ENCODE measurements around the gene NR0B2.

- TF ChIP-seq POLR2AphosphoS5 (IDR thresholded peaks at IDR 0.05; ENCODE audit: insufficient read depth in 1 of 2, low read depth in 1 of 2): no peak
- TF ChIP-seq, protein P1, sequence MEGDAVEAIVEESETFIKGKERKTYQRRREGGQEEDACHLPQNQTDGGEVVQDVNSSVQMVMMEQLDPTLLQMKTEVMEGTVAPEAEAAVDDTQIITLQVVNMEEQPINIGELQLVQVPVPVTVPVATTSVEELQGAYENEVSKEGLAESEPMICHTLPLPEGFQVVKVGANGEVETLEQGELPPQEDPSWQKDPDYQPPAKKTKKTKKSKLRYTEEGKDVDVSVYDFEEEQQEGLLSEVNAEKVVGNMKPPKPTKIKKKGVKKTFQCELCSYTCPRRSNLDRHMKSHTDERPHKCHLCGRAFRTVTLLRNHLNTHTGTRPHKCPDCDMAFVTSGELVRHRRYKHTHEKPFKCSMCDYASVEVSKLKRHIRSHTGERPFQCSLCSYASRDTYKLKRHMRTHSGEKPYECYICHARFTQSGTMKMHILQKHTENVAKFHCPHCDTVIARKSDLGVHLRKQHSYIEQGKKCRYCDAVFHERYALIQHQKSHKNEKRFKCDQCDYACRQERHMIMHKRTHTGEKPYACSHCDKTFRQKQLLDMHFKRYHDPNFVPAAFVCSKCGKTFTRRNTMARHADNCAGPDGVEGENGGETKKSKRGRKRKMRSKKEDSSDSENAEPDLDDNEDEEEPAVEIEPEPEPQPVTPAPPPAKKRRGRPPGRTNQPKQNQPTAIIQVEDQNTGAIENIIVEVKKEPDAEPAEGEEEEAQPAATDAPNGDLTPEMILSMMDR (IDR thresholded peaks at IDR 0.05): no peak
Measured at GRCh38 chr1:26882696-26883463, 30.9 kb downstream of the NR0B2 start.

All from vagina (tissue), 2 donors.